Keratinocyte (primary cell): Measurements from ENCODE around the gene COMT. TPM values are rescaled to one million over a fixed set of nuclear protein-coding genes. Genes with fewer than 3 reads are reported as not detected.
"Not testable (repeated sequence)": the region's sequence is repeated elsewhere in the genome, so short reads cannot be mapped to it uniquely, and the experiment has no call there.

Experiments
- DNase-seq: peaks from one replicate; pipeline ENCODE4 v3.0.0-alpha.2; 2011; ENCODE audit warnings: low read depth, missing footprints, low spot score
- FAIRE-seq: peaks from 2 replicates; lab custom pipeline; 2011; peaks lifted over from hg19 to GRCh38; lab: Jason Lieb, UNC
- H2AFZ ChIP-seq: 2 replicates; pipeline ENCODE4 v1.6.0; 2012; ENCODE audit warnings: low read length, control low read depth, inconsistent platforms; ENCODE audit not compliant: control insufficient read depth
- H3K27ac ChIP-seq: 2 replicates; pipeline ENCODE4 v1.5.1; 2011; ENCODE audit warnings: low read length; ENCODE audit not compliant: control insufficient read depth, insufficient read depth
- H3K27me3 ChIP-seq: 3 replicates; pipeline ENCODE4 v1.6.0; 2011; ENCODE audit warnings: low read length; ENCODE audit not compliant: control insufficient read depth, insufficient read depth; ENCODE audit errors: extremely low read depth
- H3K36me3 ChIP-seq, 2 experiments: 2 replicates in 1 of 2; 3 replicates in 1 of 2; pipeline ENCODE4 v1.5.1; 2011; ENCODE audit warnings: low read length in 2 of 2, mild to moderate bottlenecking in 1 of 2; ENCODE audit not compliant: control insufficient read depth in 2 of 2, insufficient read depth in 2 of 2; ENCODE audit errors: extremely low read depth in 1 of 2
- H3K4me1 ChIP-seq: 3 replicates; pipeline ENCODE4 v1.5.1; 2011; ENCODE audit warnings: low read length; ENCODE audit not compliant: control insufficient read depth, insufficient read depth; ENCODE audit errors: extremely low read depth
- H3K4me2 ChIP-seq: 3 replicates; pipeline ENCODE4 v1.6.0; 2011; ENCODE audit warnings: low read depth, low read length; ENCODE audit not compliant: control insufficient read depth, insufficient read depth; ENCODE audit errors: extremely low read depth
- H3K4me3 ChIP-seq, 3 experiments: fragments of 200-600 bp in 1 of 3; sonication (generic) in 1 of 3; 2 replicates in 2 of 3; 3 replicates in 1 of 3; pipeline ENCODE4 v1.5.1; 2011 to 2016; ENCODE audit warnings: low read length in 3 of 3, mild to moderate bottlenecking in 3 of 3, control low read depth in 2 of 3, inconsistent platforms in 1 of 3, low read depth in 1 of 3, mixed read lengths in 1 of 3, mixed run types in 1 of 3, moderate library complexity in 1 of 3; ENCODE audit not compliant: control insufficient read depth in 2 of 3, insufficient read depth in 2 of 3; ENCODE audit errors: extremely low read depth in 1 of 3
- H3K79me2 ChIP-seq: 2 replicates; pipeline ENCODE4 v1.6.0; 2012; ENCODE audit warnings: low read length; ENCODE audit not compliant: control insufficient read depth, insufficient read depth
- H3K9ac ChIP-seq: 3 replicates; pipeline ENCODE4 v1.6.0; 2011; ENCODE audit warnings: low read length; ENCODE audit not compliant: control insufficient read depth, insufficient read depth; ENCODE audit errors: extremely low read depth
- H3K9me1 ChIP-seq: 3 replicates; pipeline ENCODE4 v1.6.0; 2011; ENCODE audit warnings: low read length; ENCODE audit not compliant: control insufficient read depth, insufficient read depth; ENCODE audit errors: extremely low read depth
- H3K9me3 ChIP-seq: 2 replicates; pipeline ENCODE4 v1.5.1; 2012; ENCODE audit warnings: low read depth, low read length; ENCODE audit not compliant: control insufficient read depth
- H4K20me1 ChIP-seq: 3 replicates; pipeline ENCODE4 v1.6.0; 2011; ENCODE audit warnings: low read length; ENCODE audit not compliant: control insufficient read depth, insufficient read depth; ENCODE audit errors: extremely low read depth
- CTCF ChIP-seq, 3 experiments: IDR thresholded peaks in 1 of 3; conservative IDR thresholded peaks in 1 of 3; optimal IDR thresholded peaks in 1 of 3; 2 replicates in 2 of 3; 3 replicates in 1 of 3; pipeline versions ENCODE3 to v1.5.1; 2011; ENCODE audit warnings: low read length in 3 of 3, mild to moderate bottlenecking in 3 of 3, moderate library complexity in 2 of 3, control low read depth in 1 of 3, inconsistent platforms in 1 of 3; ENCODE audit not compliant: insufficient read depth in 2 of 3; ENCODE audit errors: extremely low read depth in 1 of 3
- EZH2 ChIP-seq: IDR thresholded peaks from one replicate; pipeline ENCODE4 v1.6.1; 2012; ENCODE audit warnings: inconsistent platforms, mild to moderate bottlenecking, low read length, moderate library complexity
- dilution Hi-C: fragments of 300-500 bp; cut with MboI; formaldehyde crosslinking; loops from one replicate; pipeline ENCODE4 v1.7.0; 2020; ENCODE audit warnings: low sequenced_read_pairs; ENCODE audit not compliant: extremely low pct_ligation_motif_present
- polyA plus RNA-seq, 5 experiments: library from polyadenylated mRNA; depleted of rRNA in 3 of 5; stranded (reverse) in 3 of 5; stranded (forward) in 1 of 5; unstranded in 1 of 5; fragments of >200 nt; gene quantifications; 1 replicate in 1 of 5; 2 replicates in 3 of 5; 3 replicates in 1 of 5; pipeline versions ENCODE4 v1.2.1 to v1.2.3, GENCODE V29; 2011 to 2012; ENCODE audit warnings: missing spikeins in 2 of 5, low read depth in 1 of 5, low replicate concordance in 1 of 5

The COMT gene
- polyA plus RNA-seq, 1 donor (not counting 4 experiments of a cell fraction or from before 2014, with no cell fraction given) = 139 TPM

- no peak overlapping the region for H3K4me2 ChIP-seq
Observed at GRCh38 chr22:19905347-19906276, 36.0 kb upstream of the COMT start.

DNA sequence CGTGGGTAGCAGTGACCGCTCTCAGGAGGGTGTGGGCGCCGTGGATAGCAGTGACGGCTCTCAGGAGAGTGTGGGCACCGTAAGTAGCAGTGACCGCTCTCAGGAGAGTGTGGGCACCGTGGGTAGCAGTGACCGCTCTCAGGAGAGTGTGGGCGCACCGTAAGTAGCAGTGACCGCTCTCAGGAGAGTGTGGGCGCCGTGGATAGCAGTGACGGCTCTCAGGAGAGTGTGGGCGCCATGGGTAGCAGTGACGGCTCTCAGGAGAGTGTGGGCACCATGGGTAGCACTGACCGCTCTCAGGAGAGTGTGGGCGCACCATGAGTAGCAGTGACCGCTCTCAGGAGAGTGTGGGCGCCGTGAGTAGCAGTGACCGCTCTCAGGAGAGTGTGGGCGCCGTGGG, 34.7 kb upstream of the COMT start:
- H3K4me2 ChIP-seq, H3K36me3 ChIP-seq, H3K27ac ChIP-seq, H3K9me1 ChIP-seq, dilution Hi-C loops, FAIRE-seq, H4K20me1 ChIP-seq, H3K4me3 ChIP-seq, H3K9me3 ChIP-seq, H3K79me2 ChIP-seq, H3K4me1 ChIP-seq, H2AFZ ChIP-seq, H3K9ac ChIP-seq, H3K27me3 ChIP-seq, DNase-seq: not testable (repeated sequence)

More at GRCh38 chr22:19905347-19906276, 36.0 kb upstream of the COMT start:
- H3K9me1 ChIP-seq = no peaks in the 10 kb centered on the region
- H4K20me1 ChIP-seq = no peaks in the 10 kb centered on the region
- H3K27me3 ChIP-seq = no peaks in the 10 kb centered on the region
- no peaks in the 10 kb centered on the region for H3K79me2 ChIP-seq
- H3K9ac ChIP-seq = no peak overlapping the region
- no peaks in the 10 kb centered on the region for H3K4me1 ChIP-seq
- no peak for TF ChIP-seq EZH2
- TF ChIP-seq CTCF (optimal IDR thresholded peaks at IDR 0.05 in 1 of 3, IDR thresholded peaks at IDR 0.05 in 1 of 3, conservative IDR thresholded peaks at IDR 0.05 in 1 of 3; ENCODE audit: extremely low read depth in 1 of 3, insufficient read depth in 2 of 3, low read length in 3 of 3) = no peak
- no peaks in the 10 kb centered on the region for H3K9me3 ChIP-seq
- H2AFZ ChIP-seq = no peak overlapping the region
- no peak overlapping the region for H3K27ac ChIP-seq
- FAIRE-seq = no peak
- dilution Hi-C loops = no loop called here
- no peak overlapping the region for H3K4me3 ChIP-seq
- H3K36me3 ChIP-seq = no peaks in the 10 kb centered on the region
- DNase-seq = no peak

- H3K4me2 ChIP-seq, H3K9me1 ChIP-seq, dilution Hi-C loops, H3K27me3 ChIP-seq, H2AFZ ChIP-seq, DNase-seq, H3K27ac ChIP-seq, H3K79me2 ChIP-seq, H3K9me3 ChIP-seq, H3K4me3 ChIP-seq, FAIRE-seq, H3K4me1 ChIP-seq, H3K36me3 ChIP-seq, H3K9ac ChIP-seq, H4K20me1 ChIP-seq: not testable (repeated sequence)
Observed at GRCh38 chr22:19907902-19908301, 33.7 kb upstream of the COMT start.
